ENCODE measurements around the gene P2RY14. TPM values are rescaled to one million over a fixed set of nuclear protein-coding genes. Genes with fewer than 3 reads are reported as not detected.
A peak's percentile ranks its signal among the peaks of the same experiment; 100 is the strongest.

Gene P2RY14
- total RNA-seq, result not detected in 2 replicates
- polyA plus RNA-seq (2012), result not detected

DNA sequence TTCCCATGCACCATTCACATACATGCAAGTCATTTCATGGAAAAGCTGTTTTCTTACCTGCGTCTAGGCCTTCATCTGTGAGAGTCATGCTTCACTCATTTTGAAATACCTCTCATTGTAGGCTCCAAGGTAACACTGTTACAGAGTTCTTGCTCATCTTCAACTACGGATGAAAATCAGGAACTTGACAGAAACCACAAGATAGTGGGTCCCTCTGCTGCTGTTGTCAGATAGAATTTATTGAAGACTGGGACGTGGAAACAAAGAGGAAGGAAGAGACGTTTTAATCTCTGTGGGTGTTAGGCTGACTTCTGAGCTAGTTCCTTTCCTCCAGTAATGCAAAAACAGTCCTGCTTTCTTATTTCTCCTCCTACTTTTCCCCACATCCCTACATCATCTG is at the start of gene P2RY14:
Gene P2RY14 (minus strand): TSS at position 313 of the 400 bp plus-strand sequence. CDS start 64,226 bp downstream, outside the sequence.
- DNase-seq (ENCODE audit: low read depth), result no peak

- DNase-seq (ENCODE audit: low read depth), result peak; percentile 23
Observed at GRCh38 chr3:151327571-151328198, 49.3 kb upstream of the P2RY14 start.

DNA sequence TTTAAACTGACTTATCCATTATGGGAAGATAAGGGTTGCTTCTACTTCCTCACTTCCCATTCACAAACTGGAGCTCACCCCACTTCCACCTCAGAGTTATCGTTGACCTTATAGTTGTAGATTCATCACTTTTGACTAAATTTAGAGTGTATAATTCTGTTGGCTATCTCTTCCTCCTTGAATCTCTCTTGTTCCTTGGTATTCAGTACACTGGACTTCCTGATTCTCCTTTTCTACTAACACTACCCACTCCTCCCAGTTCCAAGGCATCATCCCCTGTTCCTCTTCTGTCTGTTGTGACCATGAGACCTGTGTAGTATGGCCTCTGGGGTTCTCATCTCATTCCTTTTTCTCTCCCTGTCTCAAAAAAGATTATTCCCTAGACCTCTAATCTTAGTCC is 44.2 kb upstream of the P2RY14 start:
- no peak for DNase-seq (ENCODE audit: low read depth)

DNA sequence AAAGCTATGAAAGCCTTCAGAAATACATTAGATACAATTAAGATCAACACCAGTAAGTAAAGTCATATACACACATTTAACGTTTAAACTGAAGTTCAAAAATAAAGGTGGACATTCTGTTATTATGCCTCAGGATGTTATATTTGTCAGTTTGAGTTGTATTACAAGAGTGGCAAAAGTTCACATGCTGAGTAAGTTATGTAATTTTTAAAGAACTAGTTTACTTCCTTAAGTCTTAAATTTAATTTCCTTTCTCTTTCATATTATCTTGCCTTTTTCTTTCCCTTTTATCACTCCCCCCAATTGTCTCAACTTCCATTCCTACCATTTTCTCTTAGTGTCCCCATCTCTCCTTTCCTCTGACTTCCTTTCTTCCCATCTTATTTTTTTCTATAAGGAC is 43.2 kb upstream of the P2RY14 start:
- DNase-seq (ENCODE audit: low read depth), result no peak

GRCh38 chr3:151320131-151320530 is 41.8 kb upstream of the P2RY14 start:
- DNase-seq (ENCODE audit: low read depth), result no peak

- DNase-seq (ENCODE audit: low read depth), result no peak
Observed at GRCh38 chr3:151319628-151320027, 41.3 kb upstream of the P2RY14 start.

GRCh38 chr3:151318991-151319390 is 40.6 kb upstream of the P2RY14 start:
- no peak for DNase-seq (ENCODE audit: low read depth)

GRCh38 chr3:151318313-151318712 is 40.0 kb upstream of the P2RY14 start:
- no peak for DNase-seq (ENCODE audit: low read depth)

DNA sequence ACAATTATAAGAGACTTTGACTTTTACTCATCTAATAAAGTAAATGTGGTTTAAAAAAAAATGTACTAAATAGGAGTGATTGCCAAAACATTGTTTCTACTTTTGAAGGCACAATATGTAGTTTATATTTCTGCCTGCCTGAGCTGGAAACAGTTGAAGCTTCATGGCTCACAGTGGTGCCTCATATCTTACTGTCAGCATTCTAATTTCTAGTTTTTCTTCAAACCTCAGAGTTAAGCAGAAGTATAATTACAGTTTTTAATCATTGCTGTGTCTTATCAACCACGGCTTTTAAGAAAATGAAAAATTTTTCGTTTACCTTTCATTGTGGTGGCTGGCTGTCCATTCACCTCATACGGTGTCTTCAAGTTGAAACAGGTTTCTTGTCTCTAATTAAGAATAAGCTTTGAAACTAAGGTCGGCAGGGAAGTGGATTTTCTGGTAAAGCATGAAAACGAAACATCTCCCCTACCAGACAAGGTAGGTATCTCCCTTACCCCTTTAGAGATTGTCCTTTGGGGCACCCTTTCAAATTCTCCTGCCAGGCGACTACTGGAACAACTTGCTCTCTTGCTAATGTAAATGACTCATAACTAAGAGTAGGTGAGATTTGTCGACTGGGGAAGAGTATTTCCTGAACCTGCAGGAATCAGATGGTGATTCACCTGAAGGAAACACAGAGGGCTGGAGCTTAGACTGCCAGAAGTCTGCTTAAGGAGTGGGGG is 38.1 kb upstream of the P2RY14 start, which contains the start of gene GPR87:
Gene GPR87 (minus strand): TSS at position 554 of the 725 bp plus-strand sequence. CDS start 16,720 bp downstream, outside the sequence.
- DNase-seq (ENCODE audit: low read depth), result no peak

DNA sequence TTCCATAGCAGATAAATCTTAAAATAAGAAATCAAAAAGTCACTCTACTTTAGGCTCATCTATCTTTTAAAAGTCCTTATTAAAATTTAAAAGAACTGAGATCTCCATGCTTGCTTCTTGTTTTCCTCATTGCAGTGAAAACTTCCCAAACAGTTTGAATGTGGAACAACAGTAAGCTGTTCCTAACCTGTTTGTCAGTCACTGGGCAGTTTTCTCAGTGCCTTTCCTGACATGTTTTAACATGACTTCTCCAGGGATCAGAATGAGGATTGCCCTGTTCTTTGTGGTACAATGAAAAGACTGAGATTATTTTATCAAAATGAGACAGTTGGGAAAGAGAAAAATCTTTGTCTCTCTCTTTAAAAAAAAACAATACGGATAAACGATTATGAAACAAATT is 37.5 kb upstream of the P2RY14 start:
- no peak for DNase-seq (ENCODE audit: low read depth)

DNA sequence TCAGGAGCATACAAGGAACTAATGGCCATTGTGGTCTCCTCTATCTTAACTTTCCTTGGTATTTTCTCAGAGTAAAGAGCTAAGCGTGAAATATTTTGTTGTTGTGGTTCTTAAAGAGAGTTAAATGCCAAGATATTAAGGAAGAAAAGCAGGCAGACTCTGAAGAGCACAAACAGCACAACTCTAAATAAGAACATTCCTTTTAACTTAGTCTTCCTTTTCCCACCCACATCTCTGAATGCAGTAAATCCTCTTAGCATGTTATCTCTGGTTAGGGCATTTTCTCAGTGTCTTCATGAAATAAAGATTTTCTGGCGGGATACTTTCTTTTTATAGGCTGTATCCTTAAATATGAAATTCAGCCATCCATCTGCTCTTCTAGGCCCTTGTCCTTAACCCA is 36.8 kb upstream of the P2RY14 start:
- DNase-seq (ENCODE audit: low read depth), result no peak

DNA sequence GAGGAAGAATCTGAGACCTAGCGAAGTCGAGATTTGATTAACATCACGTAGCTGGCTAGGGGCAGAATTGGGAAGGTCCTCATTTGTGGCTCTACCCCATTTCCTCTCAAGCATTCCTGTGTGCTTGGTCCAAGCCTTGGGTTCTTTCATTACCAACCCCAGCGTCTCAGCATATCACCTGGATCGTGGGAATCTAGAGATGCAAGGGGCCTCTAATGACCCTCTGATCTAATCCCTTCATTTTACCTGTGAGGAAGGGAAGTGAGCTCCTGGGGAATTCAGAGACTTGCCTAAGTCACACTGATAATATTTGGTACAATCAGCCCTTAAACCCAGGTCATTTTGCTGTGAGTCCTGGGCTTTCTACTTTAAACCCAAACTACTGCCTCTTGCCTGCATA is 36.3 kb upstream of the P2RY14 start:
- no peak for DNase-seq (ENCODE audit: low read depth)

- DNase-seq (ENCODE audit: low read depth), result no peak
Observed at GRCh38 chr3:151314137-151314536, 35.8 kb upstream of the P2RY14 start.

- DNase-seq (ENCODE audit: low read depth), result no peak
Observed at GRCh38 chr3:151312972-151313371, 34.6 kb upstream of the P2RY14 start.

DNA sequence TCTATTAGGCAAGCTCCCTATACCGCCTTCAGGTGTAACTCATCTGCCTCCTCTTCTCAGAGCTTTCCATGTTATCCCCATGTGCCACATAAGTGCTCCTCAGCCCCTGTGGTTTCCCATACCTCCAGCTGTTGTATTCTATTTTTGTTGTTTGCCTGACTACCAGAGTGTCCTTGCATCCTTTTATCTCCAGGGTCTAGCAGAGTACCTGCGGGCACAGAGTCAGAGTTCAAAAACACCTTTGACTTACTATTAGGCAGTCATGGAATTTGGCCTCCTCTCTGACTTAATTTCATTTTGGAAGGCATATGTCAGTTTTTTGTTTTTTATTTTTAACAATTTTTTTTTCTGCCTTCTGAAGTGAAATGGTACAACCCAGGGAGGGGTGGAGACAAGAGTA is 31.2 kb upstream of the P2RY14 start:
- DNase-seq (ENCODE audit: low read depth), result no peak

GRCh38 chr3:151307583-151308488 is 29.5 kb upstream of the P2RY14 start:
- no peak for DNase-seq (ENCODE audit: low read depth)

DNA sequence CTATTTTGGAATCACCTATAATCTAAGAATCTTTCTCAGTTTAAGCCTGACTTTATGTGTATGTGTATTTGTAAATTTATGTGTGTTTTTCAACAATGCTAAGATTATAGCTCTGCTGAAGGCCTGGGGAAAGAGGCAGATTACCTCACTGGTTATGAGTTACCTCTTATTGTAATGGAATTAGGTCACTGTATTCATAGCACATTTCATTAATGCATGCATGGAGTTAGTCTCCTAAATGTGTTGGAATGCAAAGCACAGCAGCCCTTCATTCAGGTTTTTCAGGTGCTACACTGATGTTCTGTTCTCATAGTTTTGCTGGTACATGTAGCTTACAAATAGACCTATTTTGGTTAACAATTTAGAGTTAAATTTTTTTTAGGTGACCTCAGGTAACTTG is 28.8 kb upstream of the P2RY14 start:
- DNase-seq (ENCODE audit: low read depth), result no peak

GRCh38 chr3:151306168-151306810 is 27.9 kb upstream of the P2RY14 start:
- no peak for DNase-seq (ENCODE audit: low read depth)

DNA sequence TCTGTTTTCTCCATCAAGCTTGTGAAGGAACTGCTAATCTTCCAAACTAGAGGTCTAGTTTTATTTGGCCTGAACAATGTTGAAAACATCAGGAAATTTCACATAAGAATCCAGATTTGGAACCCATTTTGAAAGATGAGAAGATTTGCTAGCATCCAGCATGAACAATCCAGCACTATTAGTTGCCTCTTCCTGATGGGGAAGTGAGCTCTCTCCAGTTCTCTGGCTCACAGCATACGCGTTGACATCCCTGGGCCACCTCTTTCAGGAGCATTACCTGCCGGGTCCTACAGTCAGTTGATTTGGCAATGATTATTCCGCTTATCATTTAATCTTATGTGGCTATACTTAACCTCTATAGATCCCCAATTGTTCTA is 27.4 kb upstream of the P2RY14 start:
- DNase-seq (ENCODE audit: low read depth), result no peak

DNA sequence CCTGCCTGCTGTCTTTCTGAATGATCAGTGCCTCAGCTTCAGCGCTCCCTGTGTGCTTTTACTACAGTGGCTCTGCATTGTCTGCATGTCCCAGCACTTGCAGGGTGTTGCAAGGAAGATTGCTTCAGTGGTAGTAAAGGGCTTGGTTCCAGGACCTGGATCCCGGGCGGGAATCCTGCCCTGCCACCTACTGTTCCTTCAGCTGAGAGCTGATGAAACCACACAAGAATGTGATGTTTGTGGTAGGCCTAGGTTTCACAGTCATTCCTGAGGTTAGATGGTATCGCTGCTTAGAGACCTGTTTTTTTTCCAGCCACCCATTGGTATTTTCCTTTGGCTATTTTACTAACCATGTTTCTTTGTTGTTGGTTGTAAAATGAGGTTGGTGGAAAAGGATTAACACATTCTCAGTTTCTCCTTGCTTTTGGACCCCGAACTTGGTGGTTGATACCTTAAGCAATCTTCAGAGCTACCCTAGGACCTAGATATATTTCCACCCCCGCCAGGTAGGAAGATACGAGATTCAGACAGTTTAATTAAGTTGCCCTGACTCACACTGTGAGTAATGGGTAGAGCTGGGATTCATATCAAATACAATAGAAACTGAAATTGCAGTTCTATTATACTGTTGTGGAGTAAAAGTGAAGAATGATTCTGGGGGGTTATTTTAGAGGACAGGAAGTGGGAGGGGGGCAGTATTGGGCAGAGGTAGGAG is 26.9 kb upstream of the P2RY14 start:
- DNase-seq (ENCODE audit: low read depth), result peak; percentile 69

GRCh38 chr3:151303751-151304150 is 25.4 kb upstream of the P2RY14 start:
- no peak for DNase-seq (ENCODE audit: low read depth)

Data from myocyte (in vitro differentiated cells).